ENCODE measurements around the gene GDA.

Gene GDA

GRCh38 chr9:72165326-72165725, 16.1 kb downstream of the GDA start:
- Histone ChIP-seq H3K4me3 (ENCODE audit: low read length) (no peak overlapping the region), H4K20me1 (ENCODE audit: insufficient read depth, low read length) (no peaks in the 10 kb centered on the region), H3K27me3 (replicated peaks; ENCODE audit: insufficient read depth, low read length) (no peaks in the 10 kb centered on the region), H3K79me2 (ENCODE audit: low read length) (no peaks in the 10 kb centered on the region), H3F3A (ENCODE audit: insufficient read depth, low read length) (no peaks in the 10 kb centered on the region), H3K4me2 (ENCODE audit: low read depth, low read length) (no peak overlapping the region), H3K9ac (ENCODE audit: low read length) (no peak overlapping the region), H3K36me3 (replicated peaks; ENCODE audit: insufficient read depth, low read length) (no peaks in the 10 kb centered on the region), H3K27ac (ENCODE audit: low read length) (no peak overlapping the region), H3K9me2 (replicated peaks; ENCODE audit: insufficient read depth, low read length) (no peaks in the 10 kb centered on the region), H2AFZ (ENCODE audit: low read length) (no peak overlapping the region), H3K9me3 (replicated peaks; ENCODE audit: insufficient read depth, low read length) (no peaks in the 10 kb centered on the region), H3K4me1 (ENCODE audit: low read length) (peaks cover 8% of the 10 kb centered on the region; the same call in 1 of the 2 replicates)
- no peak for DNase-seq
- no peak for TF ChIP-seq CTCF (IDR thresholded peaks at IDR 0.05; ENCODE audit: low read length)

- H3K4me1 ChIP-seq (ENCODE audit: low read length) = peaks cover 8% of the 10 kb centered on the region; the same call in 1 of the 2 replicates
- H3K4me3 ChIP-seq (ENCODE audit: low read length) = no peak overlapping the region
- no peak overlapping the region for H3K4me2 ChIP-seq (ENCODE audit: low read depth, low read length)
- no peak overlapping the region for H3K27ac ChIP-seq (ENCODE audit: low read length)
- no peaks in the 10 kb centered on the region for H4K20me1 ChIP-seq (ENCODE audit: insufficient read depth, low read length)
- H3K9ac ChIP-seq (ENCODE audit: low read length) = no peak overlapping the region
- H3K27me3 ChIP-seq (replicated peaks; ENCODE audit: insufficient read depth, low read length) = no peaks in the 10 kb centered on the region
- H3K79me2 ChIP-seq (ENCODE audit: low read length) = no peaks in the 10 kb centered on the region
- no peaks in the 10 kb centered on the region for H3F3A ChIP-seq (ENCODE audit: insufficient read depth, low read length)
- H3K9me2 ChIP-seq (replicated peaks; ENCODE audit: insufficient read depth, low read length) = no peaks in the 10 kb centered on the region
- no peaks in the 10 kb centered on the region for H3K9me3 ChIP-seq (replicated peaks; ENCODE audit: insufficient read depth, low read length)
- DNase-seq = no peak
- no peak overlapping the region for H2AFZ ChIP-seq (ENCODE audit: low read length)
- TF ChIP-seq CTCF (IDR thresholded peaks at IDR 0.05; ENCODE audit: low read length) (no peak), EZH2 (optimal IDR thresholded peaks at IDR 0.05; ENCODE audit: low read depth, low read length) (no peak), EZH2phosphoT487 (IDR thresholded peaks at IDR 0.05; ENCODE audit: low read length) (no peak)
- no peaks in the 10 kb centered on the region for H3K36me3 ChIP-seq (replicated peaks; ENCODE audit: insufficient read depth, low read length)
These were observed 16.7 kb downstream of the GDA start for GRCh38 chr9:72165821-72166547.

GRCh38 chr9:72168075-72168474, 18.8 kb downstream of the GDA start:
- no peaks in the 10 kb centered on the region for H3K27me3 ChIP-seq (replicated peaks; ENCODE audit: insufficient read depth, low read length)
- DNase-seq = no peak
- no peaks in the 10 kb centered on the region for H3K9me3 ChIP-seq (replicated peaks; ENCODE audit: insufficient read depth, low read length)

More at GRCh38 chr9:72168075-72168474, 18.8 kb downstream of the GDA start:
- Histone ChIP-seq H3K27ac (ENCODE audit: low read length) (no peak overlapping the region), H3K4me3 (ENCODE audit: low read length) (no peak overlapping the region), H3K4me2 (ENCODE audit: low read depth, low read length) (no peak overlapping the region), H3K9me2 (replicated peaks; ENCODE audit: insufficient read depth, low read length) (no peaks in the 10 kb centered on the region), H3K9ac (ENCODE audit: low read length) (no peak overlapping the region), H3K36me3 (replicated peaks; ENCODE audit: insufficient read depth, low read length) (no peaks in the 10 kb centered on the region), H3F3A (ENCODE audit: insufficient read depth, low read length) (no peaks in the 10 kb centered on the region), H2AFZ (ENCODE audit: low read length) (no peak overlapping the region), H3K4me1 (ENCODE audit: low read length) (peaks cover 8% of the 10 kb centered on the region; the same call in 1 of the 2 replicates), H4K20me1 (ENCODE audit: insufficient read depth, low read length) (no peaks in the 10 kb centered on the region), H3K79me2 (ENCODE audit: low read length) (no peaks in the 10 kb centered on the region)
- TF ChIP-seq EZH2phosphoT487 (IDR thresholded peaks at IDR 0.05; ENCODE audit: low read length) (no peak), CTCF (IDR thresholded peaks at IDR 0.05; ENCODE audit: low read length) (no peak), EZH2 (optimal IDR thresholded peaks at IDR 0.05; ENCODE audit: low read depth, low read length) (no peak)
